ENCODE data around the gene MBLAC1. TPM values are rescaled to one million over a fixed set of nuclear protein-coding genes. Genes with fewer than 3 reads are reported as not detected.
A peak's percentile ranks its signal among the peaks of the same experiment; 100 is the strongest.

Gene MBLAC1
- total and polyA plus RNA-seq, 2 of the 4 experiments (the other 2 are of a cell fraction) = 0.72 to 1.4 TPM

DNA sequence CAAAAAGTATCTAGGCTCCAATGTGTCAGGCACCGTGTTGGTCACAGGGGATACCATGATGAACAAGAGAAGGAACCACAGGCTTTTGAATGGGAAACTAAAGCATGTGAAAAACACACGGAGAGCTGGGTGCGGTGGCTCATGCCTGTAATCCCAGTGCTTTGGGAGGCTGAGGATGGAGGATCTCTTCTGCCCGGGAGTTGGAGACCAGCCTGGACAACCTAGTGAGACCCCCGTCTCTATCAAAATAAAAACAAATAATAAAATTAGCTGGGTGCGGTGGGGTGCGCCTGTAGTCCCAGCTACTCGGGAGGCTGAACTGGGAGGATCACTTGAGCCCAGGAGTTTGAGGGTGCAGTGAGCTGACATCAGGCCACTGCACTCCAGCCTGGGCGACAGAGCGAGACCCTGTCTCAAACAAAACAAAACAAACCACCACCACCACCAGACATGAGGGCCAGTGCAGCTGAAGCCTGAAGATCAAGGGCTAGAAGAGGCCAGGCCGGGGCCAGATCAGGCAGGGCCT, 38.6 kb upstream of the MBLAC1 start:
- WGBS, 2 experiments (ENCODE audit: extremely low coverage in 2 of 2, insufficient read length in 1 of 2) = no CpG with 5 or more reads among the region's 11 CpGs
- POLR2A ChIA-PET (ENCODE audit: unreplicated experiment) = no interaction called here
- peak overlapping the region; percentile 100 for H2BK20ac ChIP-seq (ENCODE audit: low read depth, low read length)

More for the DNA sequence above, 38.6 kb upstream of the MBLAC1 start:
- Histone ChIP-seq H3K79me1 (ENCODE audit: low read depth in 1 of 2, low read length in 2 of 2) (peaks cover 22 to 46% of the 10 kb centered on the region in 2 experiments), H3K27me3 (ENCODE audit: control insufficient read depth, insufficient read depth, low read length) (no peaks in the 10 kb centered on the region), H2AFZ (replicated peaks; ENCODE audit: low read length, poor library complexity) (peak overlapping the region; percentile 92), H3K27ac (ENCODE audit: insufficient read depth, low read length) (peak overlapping the region; percentile 100), H4K91ac (ENCODE audit: insufficient read depth, low read depth, low read length) (peak overlapping the region; percentile 96), H3K4me3 (ENCODE audit: insufficient read depth, low read depth, low read length) (peak overlapping the region; percentile 97), H4K5ac (ENCODE audit: low read depth, low read length) (peak overlapping the region; percentile 100), H3K56ac (ENCODE audit: extremely low read depth, insufficient read depth, low read length) (peak overlapping the region; percentile 95), H3K23ac (ENCODE audit: low read depth, low read length) (peak overlapping the region; percentile 99), H3K36me3 (ENCODE audit: control insufficient read depth, insufficient read depth, low read length) (peaks cover 29% of the 10 kb centered on the region), H3K9me3 (ENCODE audit: control insufficient read depth, insufficient read depth, low read length) (no peaks in the 10 kb centered on the region), H3K18ac (ENCODE audit: low read depth, low read length) (peak overlapping the region; percentile 98), H3K14ac (replicated peaks; ENCODE audit: low read depth, low read length) (peak overlapping the region; percentile 97), H2BK120ac (ENCODE audit: low read depth, low read length) (peak overlapping the region; percentile 99), H4K8ac (ENCODE audit: low read depth in 2 of 2, low read length in 2 of 2) (peak overlapping the region; percentile 97 to 100), H3K9me1 (ENCODE audit: insufficient read depth, low read length) (peaks cover 13% of the 10 kb centered on the region), H3K4ac (ENCODE audit: low read depth, low read length) (peak overlapping the region; percentile 95), H3K4me2 (ENCODE audit: low read depth, low read length) (peak overlapping the region; percentile 85), H2AK9ac (replicated peaks; ENCODE audit: low read depth, low read length, poor library complexity) (peak overlapping the region; percentile 98), H4K20me1 (ENCODE audit: insufficient read depth, low read length) (peaks cover 15% of the 10 kb centered on the region; the same call in 1 of the 2 replicates), H2AK5ac (ENCODE audit: low read depth, low read length) (peak overlapping the region; percentile 98), H2BK15ac (ENCODE audit: low read depth, low read length) (peak overlapping the region; percentile 94), H2BK5ac (ENCODE audit: low read depth, low read length, poor library complexity, severe bottlenecking) (peak overlapping the region; percentile 97), H3K4me1 (ENCODE audit: control insufficient read depth, insufficient read depth, low read length) (peaks cover 18% of the 10 kb centered on the region), H3K9ac (ENCODE audit: low read depth, low read length) (peak overlapping the region; percentile 94)
- intact Hi-C loops (cut with micrococcal nuclease) (no loop called here), dilution Hi-C loops (cut with HindIII; ENCODE audit: low sequenced_read_pairs, unreplicated experiment) (no loop called here), in situ Hi-C loops (cut with MboI; ENCODE audit: low sequenced_read_pairs) (no loop called here)
- CTCF ChIA-PET = no interaction called here
- no TSS peak for BruUV-seq (replicated peaks)
- DNase-seq (no peak), ATAC-seq (ENCODE audit: low read depth) (no peak; the same call in none of the 2 replicates)
- TF ChIP-seq CEBPB (IDR thresholded peaks at IDR 0.05; ENCODE audit: low read depth, low read length) = no peak
- no peak for TF ChIP-seq FOS (IDR thresholded peaks at IDR 0.05; ENCODE audit: low read depth, low read length)
